Esophagus muscularis mucosa (tissue), 4 donors: ENCODE results near the gene MYL11. TPM values are rescaled to one million over a fixed set of nuclear protein-coding genes. Genes with fewer than 3 reads are reported as not detected.

ENCODE experiments used
- DNase-seq: peaks from one replicate; pipeline ENCODE4 v3.0.0-alpha.2; 2017; ENCODE audit errors: extremely low spot score
- H3K27ac ChIP-seq, 4 donors: fragments of 200-600 bp; sonication (generic); replicated peaks in 1 of 4; 1 replicate in 3 of 4; 2 replicates in 1 of 4; pipeline ENCODE4 v1.5.1; 2016 to 2019; ENCODE audit warnings: mild to moderate bottlenecking in 1 of 4
- H3K27me3 ChIP-seq, 4 donors: fragments of 200-600 bp; sonication (generic); one replicate each; pipeline versions ENCODE4 v1.5.1 to v1.6.0; 2016 to 2019
- H3K36me3 ChIP-seq, 4 donors: fragments of 200-600 bp; sonication (generic); one replicate each; pipeline ENCODE4 v1.5.1; 2016 to 2019
- H3K4me1 ChIP-seq, 4 donors: fragments of 200-600 bp; sonication (generic); one replicate each; pipeline ENCODE4 v1.5.1; 2016 to 2019
- H3K4me3 ChIP-seq, 4 donors: fragments of 200-600 bp; sonication (generic); 1 replicate in 2 of 4; 2 replicates in 2 of 4; pipeline ENCODE4 v1.5.1; 2016 to 2019; ENCODE audit warnings: mild to moderate bottlenecking in 4 of 4, moderate library complexity in 1 of 4
- H3K9me3 ChIP-seq, 4 donors: fragments of 200-600 bp; sonication (generic); 1 replicate in 3 of 4; 2 replicates in 1 of 4; pipeline ENCODE4 v1.5.1; 2016 to 2019
- CTCF ChIP-seq, 3 experiments: fragments of 200-600 bp in 2 of 3; fragments of 450-650 bp in 1 of 3; sonication (generic) in 2 of 3; IDR thresholded peaks; one replicate each; pipeline ENCODE4 v1.5.1; 2017 to 2019; ENCODE audit warnings: antibody characterized with exemption in 3 of 3, mild to moderate bottlenecking in 2 of 3, moderate library complexity in 1 of 3
- EP300 ChIP-seq: sonication (generic); formaldehyde crosslinking; IDR thresholded peaks from one replicate; pipeline ENCODE4 v1.6.1; 2017; ENCODE audit warnings: antibody characterized with exemption
- POLR2A ChIP-seq: fragments of 450-650 bp; IDR thresholded peaks from one replicate; pipeline ENCODE4 v1.6.1; 2017; ENCODE audit warnings: antibody characterized with exemption, moderate library complexity, mild to moderate bottlenecking, low read depth
- POLR2AphosphoS5 ChIP-seq, 2 donors: sonication (generic); formaldehyde crosslinking; IDR thresholded peaks; one replicate each; pipeline ENCODE4 v1.6.1; 2017; ENCODE audit warnings: antibody characterized with exemption in 2 of 2
- WGBS: methylation state at CpG from one replicate; pipeline ENCODE4 v1.1.5; 2018; 5-methylcytosine and 5-hydroxymethylcytosine counted together
- intact Hi-C: fragments of 100-400 bp; cut with DNase I; formaldehyde crosslinking; loops from one replicate; pipeline ENCODE4 v1.15.1; 2023
- total RNA-seq, 4 donors: library from RNA; depleted of rRNA; stranded (reverse); fragments of >200 nt; gene quantifications; one replicate each; pipeline versions ENCODE4 v1.1.0 to v1.2.1, GENCODE V29; 2016

Gene MYL11
- total RNA-seq, 4 donors from 2014 or later = not detected

GRCh38 chr16:30382111-30382881, 7.7 kb downstream of the MYL11 start, which contains the start of gene SEPTIN1:
Gene SEPTIN1 (minus strand): TSS chr16:30382561. CDS start chr16:30382542, 19 bp downstream.
- Histone ChIP-seq H3K36me3 (no peaks in the 10 kb centered on the region), H3K27ac (peak within 1 kb of the TSS in 1 of 4 donors; percentile 8), H3K4me3 (no peak within 1 kb of the TSS), H3K4me1 (peaks cover 7 to 24% (median 21%) of the 10 kb centered on the region in 4 donors), H3K27me3 (no peaks in the 10 kb centered on the region), H3K9me3 (no peaks in the 10 kb centered on the region)
- WGBS = 71% methylated on average over 7 of the region's 12 CpGs
- intact Hi-C loops = no loop called here
- no peak for DNase-seq
- no peak for TF ChIP-seq CTCF (IDR thresholded peaks at IDR 0.05)
- TF ChIP-seq EP300 = no peak
- TF ChIP-seq POLR2A = no peak
- no peak for TF ChIP-seq POLR2AphosphoS5 (IDR thresholded peaks at IDR 0.05)

GRCh38 chr16:30383521-30383920, 8.9 kb downstream of the MYL11 start:
- Histone ChIP-seq H3K4me1 (peaks cover 6 to 21% (median 16%) of the 10 kb centered on the region in 4 donors), H3K36me3 (no peaks in the 10 kb centered on the region), H3K27ac (no peak overlapping the region), H3K4me3 (no peak overlapping the region), H3K27me3 (no peaks in the 10 kb centered on the region), H3K9me3 (no peaks in the 10 kb centered on the region)
- TF ChIP-seq CTCF (IDR thresholded peaks at IDR 0.05) (no peak), POLR2AphosphoS5 (IDR thresholded peaks at IDR 0.05) (no peak), POLR2A (no peak), EP300 (no peak)
- 34% methylated on average over 2 of the region's 2 CpGs for WGBS
- DNase-seq = no peak
- intact Hi-C loops = no loop called here

- Histone ChIP-seq H3K27me3 (no peaks in the 10 kb centered on the region), H3K9me3 (no peaks in the 10 kb centered on the region), H3K27ac (peak overlapping the region; percentile 86 to 90 (median 89)), H3K36me3 (peaks cover 6 to 22% (median 16%) of the 10 kb centered on the region in 4 donors), H3K4me1 (peaks cover 18 to 51% (median 44%) of the 10 kb centered on the region in 4 donors), H3K4me3 (peak overlapping the region; percentile 82 to 98 (median 91))
- no peak for TF ChIP-seq POLR2AphosphoS5 (IDR thresholded peaks at IDR 0.05)
- TF ChIP-seq CTCF (IDR thresholded peaks at IDR 0.05) = no peak
- TF ChIP-seq EP300 = no peak
- TF ChIP-seq POLR2A = no peak
- intact Hi-C loops = no loop called here
- 6% methylated on average over 28 of the region's 31 CpGs for WGBS
- no peak for DNase-seq
These were observed 20.1 kb downstream of the MYL11 start for GRCh38 chr16:30394592-30395154.

GRCh38 chr16:30395155-30395991, 20.8 kb downstream of the MYL11 start, which contains the start of gene ZNF48:
Gene ZNF48 (plus strand): TSS chr16:30395420. CDS start chr16:30395795, 375 bp downstream.
- intact Hi-C loops = no loop called here
- H3K4me1 ChIP-seq = peaks cover 18 to 55% (median 49%) of the 10 kb centered on the region in 4 donors
- WGBS = 0% methylated on average over 7 of the region's 103 CpGs
- no peaks in the 10 kb centered on the region for H3K9me3 ChIP-seq
- DNase-seq = no peak
- peak within 1 kb of the TSS; percentile 82 to 98 (median 91) for H3K4me3 ChIP-seq
- TF ChIP-seq EP300 (no peak), CTCF (IDR thresholded peaks at IDR 0.05) (peak; percentile 26 to 56 (median 47)), POLR2AphosphoS5 (IDR thresholded peaks at IDR 0.05) (peak; percentile 72 to 79), POLR2A (peak; percentile 29)
- peaks cover 6 to 22% (median 16%) of the 10 kb centered on the region in 4 donors for H3K36me3 ChIP-seq
- H3K27ac ChIP-seq = peak within 1 kb of the TSS; percentile 86 to 90 (median 89)
- H3K27me3 ChIP-seq = no peaks in the 10 kb centered on the region
